IMR-90 (cell line): ENCODE data around the gene WNT10A. TPM values are rescaled to one million over a fixed set of nuclear protein-coding genes. Genes with fewer than 3 reads are reported as not detected.

Experiments
- ATAC-seq: fragments of 200-7000 bp; cut with Tn5 transposase; 2 replicates; pipeline ENCODE4 v1.9.1; 2020; ENCODE audit warnings: low read depth, mild to moderate bottlenecking, moderate library complexity
- BruUV-seq: library from RNA; stranded (reverse); fragments of 400-500 nt; replicated peaks from 2 replicates; lab custom pipeline; 2021; lab: Mats Ljungman, UMichigan
- CTCF ChIA-PET: fragments of 300-600 bp; formaldehyde crosslinking; extraction: SDS; loops from one replicate; lab custom pipeline; 2021; ENCODE audit warnings: antibody characterized with exemption; lab: Yijun Ruan, JAX
- POLR2A ChIA-PET: fragments of 300-600 bp; sonication (Branson Sonifier 250); formaldehyde crosslinking; loops from one replicate; lab custom pipeline; 2022; ENCODE audit warnings: antibody characterized with exemption; ENCODE audit not compliant: unreplicated experiment; lab: Charles Lee
- DNase-seq: peaks from one replicate; pipeline ENCODE4 v3.0.0; 2013
- H2AFZ ChIP-seq: replicated peaks from 2 replicates; pipeline ENCODE3; 2013; ENCODE audit warnings: low read length, mild to moderate bottlenecking; ENCODE audit not compliant: poor library complexity
- H2AK5ac ChIP-seq: 2 replicates; pipeline ENCODE4 v1.6.1; 2013; ENCODE audit warnings: low read depth, low read length, inconsistent platforms
- H2AK9ac ChIP-seq: replicated peaks from 2 replicates; pipeline ENCODE3; 2013; ENCODE audit warnings: mild to moderate bottlenecking, low read depth, low read length, moderate library complexity; ENCODE audit not compliant: poor library complexity
- H2BK120ac ChIP-seq: 2 replicates; pipeline ENCODE4 v1.6.1; 2013; ENCODE audit warnings: low read depth, low read length, inconsistent platforms
- H2BK15ac ChIP-seq: 3 replicates; pipeline ENCODE4 v1.6.1; 2013; ENCODE audit warnings: low read depth, low read length, inconsistent platforms
- H2BK20ac ChIP-seq: 2 replicates; pipeline ENCODE4 v1.6.1; 2013; ENCODE audit warnings: low read depth, mild to moderate bottlenecking, inconsistent platforms, low read length, moderate library complexity
- H2BK5ac ChIP-seq: 2 replicates; pipeline ENCODE4 v1.6.1; 2013; ENCODE audit warnings: mild to moderate bottlenecking, low read depth, low read length, inconsistent platforms; ENCODE audit not compliant: poor library complexity, severe bottlenecking
- H3K14ac ChIP-seq: replicated peaks from 2 replicates; pipeline ENCODE4 v1.6.1; 2013; ENCODE audit warnings: low read depth, low read length, inconsistent platforms
- H3K18ac ChIP-seq: 2 replicates; pipeline ENCODE4 v1.6.1; 2013; ENCODE audit warnings: low read depth, low read length, control low read depth
- H3K23ac ChIP-seq: 2 replicates; pipeline ENCODE4 v1.6.1; 2013; ENCODE audit warnings: low read depth, low read length, inconsistent platforms
- H3K27ac ChIP-seq: 2 replicates; pipeline ENCODE4 v1.5.1; 2013; ENCODE audit warnings: mild to moderate bottlenecking, control low read depth, low read length; ENCODE audit not compliant: insufficient read depth
- H3K27me3 ChIP-seq: 2 replicates; pipeline ENCODE4 v1.6.1; 2013; ENCODE audit warnings: low read length; ENCODE audit not compliant: control insufficient read depth, insufficient read depth
- H3K36me3 ChIP-seq: 2 replicates; pipeline ENCODE4 v1.6.1; 2013; ENCODE audit warnings: low read length, mixed read lengths; ENCODE audit not compliant: control insufficient read depth, insufficient read depth
- H3K4ac ChIP-seq: 2 replicates; pipeline ENCODE4 v1.6.1; 2013; ENCODE audit warnings: low read depth, low read length, inconsistent platforms
- H3K4me1 ChIP-seq: 2 replicates; pipeline ENCODE4 v1.6.1; 2013; ENCODE audit warnings: low read length, mixed read lengths; ENCODE audit not compliant: control insufficient read depth, insufficient read depth
- H3K4me2 ChIP-seq: 2 replicates; pipeline ENCODE4 v1.6.1; 2013; ENCODE audit warnings: low read depth, mild to moderate bottlenecking, control low read depth, low read length, moderate library complexity
- H3K4me3 ChIP-seq: 2 replicates; pipeline ENCODE4 v1.5.1; 2013; ENCODE audit warnings: low read depth, mild to moderate bottlenecking, control low read depth, low read length, moderate library complexity; ENCODE audit not compliant: insufficient read depth
- H3K56ac ChIP-seq: 2 replicates; pipeline ENCODE4 v1.6.1; 2013; ENCODE audit warnings: low read length, inconsistent platforms; ENCODE audit not compliant: insufficient read depth; ENCODE audit errors: extremely low read depth
- H3K79me1 ChIP-seq, 2 experiments: 2 replicates each; pipeline ENCODE4 v1.6.1; 2013; ENCODE audit warnings: low read length in 2 of 2, inconsistent platforms in 1 of 2, low read depth in 1 of 2
- H3K9ac ChIP-seq: 2 replicates; pipeline ENCODE4 v1.6.1; 2013; ENCODE audit warnings: low read depth, low read length, control low read depth
- H3K9me1 ChIP-seq: 2 replicates; pipeline ENCODE4 v1.6.1; 2013; ENCODE audit warnings: low read length, inconsistent platforms; ENCODE audit not compliant: insufficient read depth
- H3K9me3 ChIP-seq: 2 replicates; pipeline ENCODE4 v1.6.1; 2013; ENCODE audit warnings: low read length; ENCODE audit not compliant: control insufficient read depth, insufficient read depth
- H4K20me1 ChIP-seq: 2 replicates; pipeline ENCODE4 v1.6.1; 2013; ENCODE audit warnings: low read length, inconsistent platforms; ENCODE audit not compliant: insufficient read depth
- H4K5ac ChIP-seq: 2 replicates; pipeline ENCODE4 v1.6.1; 2013; ENCODE audit warnings: mild to moderate bottlenecking, low read depth, low read length, control low read depth
- H4K8ac ChIP-seq, 2 experiments: 2 replicates each; pipeline ENCODE4 v1.6.1; 2013; ENCODE audit warnings: low read depth in 2 of 2, low read length in 2 of 2, control low read depth in 1 of 2, inconsistent platforms in 1 of 2
- H4K91ac ChIP-seq: 2 replicates; pipeline ENCODE4 v1.6.1; 2013; ENCODE audit warnings: low read depth, low read length, inconsistent platforms; ENCODE audit not compliant: insufficient read depth
- BHLHE40 ChIP-seq: fragments of 150-350 bp; IDR thresholded peaks from 2 replicates; pipeline ENCODE4 v1.6.1; 2016; ENCODE audit warnings: mild to moderate bottlenecking, low read depth, low read length
- CEBPB ChIP-seq: IDR thresholded peaks from 2 replicates; pipeline ENCODE4 v1.6.1; 2012; ENCODE audit warnings: low read depth, low read length, improper control_type of control experiment
- CHD1 ChIP-seq: IDR thresholded peaks from 2 replicates; pipeline ENCODE4 v1.6.1; 2012; ENCODE audit warnings: low read depth, low read length, improper control_type of control experiment
- CTCF ChIP-seq: conservative IDR thresholded peaks from 2 replicates; pipeline ENCODE4 v1.5.1; 2012; ENCODE audit warnings: mild to moderate bottlenecking, low read depth, low read length, improper control_type of control experiment
- FOS ChIP-seq: fragments of 150-350 bp; IDR thresholded peaks from 2 replicates; pipeline ENCODE4 v1.6.1; 2016; ENCODE audit warnings: low read depth, low read length
- MAFK ChIP-seq: IDR thresholded peaks from 2 replicates; pipeline ENCODE4 v1.6.1; 2012; ENCODE audit warnings: low read depth, low read length, improper control_type of control experiment
- MAZ ChIP-seq: IDR thresholded peaks from 2 replicates; pipeline ENCODE4 v1.6.1; 2012; ENCODE audit warnings: low read depth, mild to moderate bottlenecking, low read length, improper control_type of control experiment, moderate library complexity, borderline replicate concordance
- MXI1 ChIP-seq: IDR thresholded peaks from 2 replicates; pipeline ENCODE4 v1.6.1; 2012; ENCODE audit warnings: low read depth, mild to moderate bottlenecking, low read length, moderate library complexity, borderline replicate concordance
- NFE2L2 ChIP-seq: fragments of 150-350 bp; IDR thresholded peaks from 2 replicates; pipeline ENCODE4 v1.6.1; 2016; ENCODE audit warnings: low read depth, mild to moderate bottlenecking, low read length
- POLR2A ChIP-seq: IDR thresholded peaks from 2 replicates; pipeline ENCODE4 v1.6.1; 2012; ENCODE audit warnings: mild to moderate bottlenecking, low read depth, low read length
- RAD21 ChIP-seq: IDR thresholded peaks from 2 replicates; pipeline ENCODE4 v1.6.1; 2012; ENCODE audit warnings: low read length, improper control_type of control experiment
- RCOR1 ChIP-seq: IDR thresholded peaks from 2 replicates; pipeline ENCODE4 v1.6.1; 2012; ENCODE audit warnings: mild to moderate bottlenecking, low read length, improper control_type of control experiment; ENCODE audit not compliant: insufficient replicate concordance
- RFX5 ChIP-seq: IDR thresholded peaks from 2 replicates; pipeline ENCODE4 v1.8.0; 2012; ENCODE audit warnings: low read depth, mild to moderate bottlenecking, low read length, moderate library complexity
- SMC3 ChIP-seq: fragments of 150-350 bp; IDR thresholded peaks from 2 replicates; pipeline ENCODE4 v1.6.1; 2016; ENCODE audit warnings: low read depth, mild to moderate bottlenecking, antibody characterized with exemption, low read length, moderate library complexity
- USF2 ChIP-seq: fragments of 150-350 bp; IDR thresholded peaks from 2 replicates; pipeline ENCODE4 v1.6.1; 2017; ENCODE audit warnings: mild to moderate bottlenecking, antibody characterized with exemption, low read length, low read depth
- WGBS, 2 experiments: methylation state at CpG; one replicate each; pipeline versions ENCODE4 v1.1.5 to v1.1.7; 2013; ENCODE audit warnings: missing lambda C conversion rate in 2 of 2; ENCODE audit not compliant: insufficient read length in 1 of 2; ENCODE audit errors: extremely low coverage in 2 of 2; 5-methylcytosine and 5-hydroxymethylcytosine counted together
- dilution Hi-C: fragments of 300-500 bp; cut with HindIII; formaldehyde crosslinking; loops from one replicate; pipeline ENCODE4 v1.14.3; 2018; ENCODE audit warnings: low sequenced_read_pairs; ENCODE audit not compliant: unreplicated experiment
- in situ Hi-C: fragments of 300-500 bp; cut with MboI; formaldehyde crosslinking; loops from 3 replicates; pipeline ENCODE4 v1.14.3; 2019; ENCODE audit warnings: low sequenced_read_pairs, inconsistent platforms, mixed read lengths
- intact Hi-C: fragments of 100-400 bp; cut with micrococcal nuclease; formaldehyde crosslinking; loops from 2 replicates; pipeline ENCODE4 v1.10.0; 2022
- polyA plus RNA-seq, 3 experiments: library from polyadenylated mRNA; depleted of rRNA; stranded (reverse); fragments of >200 nt; gene quantifications; 2 replicates each; pipeline ENCODE4 v1.2.3, GENCODE V29; 2012; ENCODE audit warnings: low replicate concordance in 1 of 3
- total RNA-seq: library from RNA; depleted of rRNA; stranded (reverse); fragments of >200 nt; gene quantifications from 2 replicates; pipeline ENCODE4 v1.2.3, GENCODE V29; 2012
- TF ChIP-seq, protein P1 (sequence below): fragments of 150-350 bp; IDR thresholded peaks from 2 replicates; pipeline ENCODE4 v1.6.1; 2016; ENCODE audit warnings: low read depth, mild to moderate bottlenecking, low read length, moderate library complexity, borderline replicate concordance

The WNT10A gene
- total and polyA plus RNA-seq, 2 of the 4 experiments (the other 2 are of a cell fraction), result not detected

GRCh38 chr2:218861645-218862318, 18.9 kb upstream of the WNT10A start:
- no peak overlapping the region for H2BK5ac ChIP-seq
- no peak for DNase-seq
- no peak overlapping the region for H3K23ac ChIP-seq
- H3K4me2 ChIP-seq, result no peak overlapping the region
- no peak overlapping the region for H4K5ac ChIP-seq
- no peaks in the 10 kb centered on the region for H3K9me1 ChIP-seq
- dilution Hi-C loops (no loop called here), in situ Hi-C loops (no loop called here), intact Hi-C loops (no loop called here)
- no peak overlapping the region for H2BK15ac ChIP-seq
- H3K56ac ChIP-seq, result no peak overlapping the region
- no peak overlapping the region for H3K9ac ChIP-seq
- H2AK9ac ChIP-seq, result no peak overlapping the region
- H2AK5ac ChIP-seq, result no peak overlapping the region
- no peak overlapping the region for H3K27ac ChIP-seq
- no peaks in the 10 kb centered on the region for H3K79me1 ChIP-seq
- CTCF ChIA-PET, result interaction anchor here (1.0 kb wide), 1 partner anchor 14 kb away, joined by 3 read pairs; no protein-coding TSS in a partner anchor
- no peak overlapping the region for H3K14ac ChIP-seq
- H3K4me1 ChIP-seq, result peaks cover 5% of the 10 kb centered on the region; the same call in 1 of the 2 replicates
- H4K20me1 ChIP-seq, result no peaks in the 10 kb centered on the region; the same call in 1 of the 2 replicates
- H4K91ac ChIP-seq, result no peak overlapping the region
- no peak overlapping the region for H3K18ac ChIP-seq
- no peak overlapping the region for H3K4ac ChIP-seq
- no peak for ATAC-seq
- H3K9me3 ChIP-seq, result peaks cover 2% of the 10 kb centered on the region; the same call in 1 of the 2 replicates
- no peak overlapping the region for H2BK20ac ChIP-seq
- H3K36me3 ChIP-seq, result no peaks in the 10 kb centered on the region
- H2AFZ ChIP-seq, result no peak overlapping the region
- POLR2A ChIA-PET, result no interaction called here
- no TSS peak for BruUV-seq
- WGBS, 2 experiments, result 50% methylated on average over 1 of the region's 7 CpGs; no CpG with 5 or more reads in 1 of the 2 experiments
- TF ChIP-seq CHD1, result no peak
- no peak for TF ChIP-seq POLR2A
- TF ChIP-seq RAD21, result no peak
- TF ChIP-seq CTCF, result no peak
- no peak for TF ChIP-seq MXI1
- TF ChIP-seq BHLHE40, result no peak
- TF ChIP-seq CEBPB, result no peak
- TF ChIP-seq, protein P1, sequence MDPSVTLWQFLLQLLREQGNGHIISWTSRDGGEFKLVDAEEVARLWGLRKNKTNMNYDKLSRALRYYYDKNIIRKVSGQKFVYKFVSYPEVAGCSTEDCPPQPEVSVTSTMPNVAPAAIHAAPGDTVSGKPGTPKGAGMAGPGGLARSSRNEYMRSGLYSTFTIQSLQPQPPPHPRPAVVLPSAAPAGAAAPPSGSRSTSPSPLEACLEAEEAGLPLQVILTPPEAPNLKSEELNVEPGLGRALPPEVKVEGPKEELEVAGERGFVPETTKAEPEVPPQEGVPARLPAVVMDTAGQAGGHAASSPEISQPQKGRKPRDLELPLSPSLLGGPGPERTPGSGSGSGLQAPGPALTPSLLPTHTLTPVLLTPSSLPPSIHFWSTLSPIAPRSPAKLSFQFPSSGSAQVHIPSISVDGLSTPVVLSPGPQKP, result no peak
- no peak for TF ChIP-seq SMC3
- TF ChIP-seq MAZ, result no peak
- TF ChIP-seq MAFK, result no peak
- TF ChIP-seq RCOR1, result no peak
- no peak for TF ChIP-seq FOS
- no peak for TF ChIP-seq NFE2L2
- no peak for TF ChIP-seq USF2
- no peak for TF ChIP-seq RFX5
- H2BK120ac ChIP-seq, result no peak overlapping the region
- H3K4me3 ChIP-seq, result no peak overlapping the region
- peaks cover 81% of the 10 kb centered on the region for H3K27me3 ChIP-seq
- H4K8ac ChIP-seq, result no peak overlapping the region
